Right renal cortex interstitium (tissue), 3 donors: Measurements from ENCODE around the gene HES2. TPM values are rescaled to one million over a fixed set of nuclear protein-coding genes. Genes with fewer than 3 reads are reported as not detected.
"Not testable (repeated sequence)": the region's sequence is repeated elsewhere in the genome, so short reads cannot be mapped to it uniquely, and the experiment has no call there.

Source experiments
- DNase-seq, 3 donors: peaks; one replicate each; pipeline ENCODE4 v3.0.0-alpha.2; 2013; ENCODE audit warnings: low read depth in 3 of 3, low spot score in 2 of 3
- polyA plus RNA-seq, 3 donors: library from polyadenylated mRNA; unstranded; fragments of 120-200 nt; gene quantifications; one replicate each; pipeline ENCODE4 v1.2.1, GENCODE V29; 2013; ENCODE audit not compliant: insufficient read length in 3 of 3

HES2 gene
- polyA plus RNA-seq, 3 donors, result 0.14 to 0.42 (median 0.34) TPM

DNA sequence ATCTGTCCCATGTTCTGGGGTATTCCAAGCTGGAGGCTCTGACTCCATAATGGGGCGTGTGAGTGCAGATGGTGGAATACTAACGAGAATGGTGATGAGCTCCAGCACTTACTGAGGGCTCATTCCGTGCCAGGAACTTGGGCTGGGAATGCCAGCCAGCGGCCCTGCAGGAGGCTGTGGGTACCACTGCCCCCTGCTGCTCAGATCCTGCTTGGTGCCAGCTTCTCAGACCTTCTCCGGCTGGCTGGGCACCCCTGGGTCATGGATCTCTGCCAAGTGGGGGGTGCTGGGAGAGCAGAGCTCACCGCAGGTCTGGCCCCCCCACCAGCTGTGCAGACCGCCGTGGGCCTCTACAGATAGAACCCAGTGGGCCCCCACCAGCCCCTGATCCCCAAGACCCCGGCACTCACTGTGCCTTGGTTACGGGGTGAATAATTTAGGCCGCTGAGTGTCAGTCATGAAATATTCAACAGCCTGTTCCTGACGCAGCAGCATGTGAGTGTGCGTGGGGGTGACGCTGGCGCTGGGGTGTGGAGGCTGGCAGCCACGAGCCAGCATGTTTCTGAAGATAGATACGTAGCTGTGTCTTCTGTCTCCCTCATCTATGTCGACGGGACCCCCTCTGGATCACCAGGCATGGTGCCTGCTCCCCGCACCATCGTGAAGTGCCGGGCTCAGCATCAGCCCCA lies 17.4 kb upstream of the HES2 start:
- not testable (repeated sequence) for DNase-seq

DNA sequence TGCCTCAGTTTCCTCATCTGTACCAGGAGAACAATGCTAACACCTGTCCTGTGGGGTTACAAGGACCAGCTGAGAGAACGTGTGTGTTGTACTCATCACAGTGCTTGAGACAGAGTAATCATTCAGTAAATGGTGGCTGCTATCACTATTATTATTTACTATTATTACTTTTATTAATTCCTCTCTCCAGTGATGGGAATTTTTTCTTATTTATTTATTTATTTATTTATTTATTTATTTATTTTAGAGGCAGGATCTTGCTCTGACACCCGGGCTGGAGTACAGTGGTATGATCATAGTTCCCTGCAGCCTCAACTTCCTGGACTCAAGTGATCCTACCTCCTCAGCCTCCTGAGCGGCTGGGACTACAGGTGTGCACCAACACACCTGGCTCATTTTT lies 16.6 kb upstream of the HES2 start:
- DNase-seq, result not testable (repeated sequence)

DNA sequence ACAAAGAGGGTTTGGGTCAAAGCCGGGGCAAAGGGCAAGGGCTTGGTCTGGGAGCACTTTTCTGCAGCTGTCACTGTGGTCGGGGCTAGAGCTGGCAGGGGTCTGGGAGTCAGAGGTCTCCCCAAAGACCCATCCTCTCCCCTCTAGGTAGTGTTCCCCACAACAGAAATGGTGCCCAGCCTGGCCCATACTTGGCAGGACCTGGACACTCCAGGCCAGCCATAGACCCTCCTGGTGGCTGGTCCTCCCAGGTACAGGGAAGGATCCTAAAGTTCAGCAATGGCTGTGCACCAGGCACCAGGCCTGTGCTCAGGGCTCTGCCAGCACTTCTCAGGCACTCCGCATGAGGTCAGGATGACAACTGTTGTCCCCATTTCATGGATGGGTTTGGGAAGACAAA lies 15.8 kb upstream of the HES2 start:
- no peak for DNase-seq

DNA sequence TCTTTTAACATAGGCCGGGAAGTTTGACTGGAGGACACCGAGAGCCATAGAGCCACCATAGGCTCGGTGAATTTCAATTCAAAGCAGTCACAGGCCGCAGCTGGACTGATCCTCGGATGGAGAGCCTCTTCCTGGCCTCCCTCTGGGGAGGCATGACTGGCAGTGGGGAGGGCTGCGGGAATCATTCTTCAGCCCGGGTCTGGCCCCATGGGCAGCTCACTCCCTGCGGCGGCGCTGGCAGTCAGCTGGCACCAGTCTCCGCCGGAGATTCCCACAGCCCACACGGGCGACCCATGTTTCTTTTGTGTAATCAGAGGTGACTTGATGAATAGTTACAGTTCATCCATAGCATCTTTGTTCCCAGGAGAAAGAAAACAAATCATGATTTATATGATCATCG lies 15.4 kb upstream of the HES2 start:
- DNase-seq, result no peak

DNA sequence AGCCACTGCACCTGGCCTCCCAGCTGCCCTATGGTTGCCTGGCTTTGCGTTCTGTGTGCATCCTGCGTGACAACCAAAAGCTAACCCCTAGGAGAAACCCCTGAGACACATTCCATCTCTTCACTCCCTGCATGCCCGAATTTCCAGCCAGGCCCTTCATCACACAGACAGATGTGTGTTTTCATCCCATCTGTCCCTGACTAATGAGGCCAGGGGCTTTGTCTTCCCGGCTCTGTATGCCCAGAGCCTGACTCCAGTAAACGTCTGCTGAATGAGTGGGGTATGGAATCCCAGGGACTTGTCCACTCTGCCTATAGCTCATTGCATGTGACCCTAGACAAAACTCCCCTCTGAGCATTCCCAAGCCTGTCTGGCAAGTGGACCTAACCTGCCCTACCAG lies 14.5 kb upstream of the HES2 start:
- DNase-seq, result no peak

DNA sequence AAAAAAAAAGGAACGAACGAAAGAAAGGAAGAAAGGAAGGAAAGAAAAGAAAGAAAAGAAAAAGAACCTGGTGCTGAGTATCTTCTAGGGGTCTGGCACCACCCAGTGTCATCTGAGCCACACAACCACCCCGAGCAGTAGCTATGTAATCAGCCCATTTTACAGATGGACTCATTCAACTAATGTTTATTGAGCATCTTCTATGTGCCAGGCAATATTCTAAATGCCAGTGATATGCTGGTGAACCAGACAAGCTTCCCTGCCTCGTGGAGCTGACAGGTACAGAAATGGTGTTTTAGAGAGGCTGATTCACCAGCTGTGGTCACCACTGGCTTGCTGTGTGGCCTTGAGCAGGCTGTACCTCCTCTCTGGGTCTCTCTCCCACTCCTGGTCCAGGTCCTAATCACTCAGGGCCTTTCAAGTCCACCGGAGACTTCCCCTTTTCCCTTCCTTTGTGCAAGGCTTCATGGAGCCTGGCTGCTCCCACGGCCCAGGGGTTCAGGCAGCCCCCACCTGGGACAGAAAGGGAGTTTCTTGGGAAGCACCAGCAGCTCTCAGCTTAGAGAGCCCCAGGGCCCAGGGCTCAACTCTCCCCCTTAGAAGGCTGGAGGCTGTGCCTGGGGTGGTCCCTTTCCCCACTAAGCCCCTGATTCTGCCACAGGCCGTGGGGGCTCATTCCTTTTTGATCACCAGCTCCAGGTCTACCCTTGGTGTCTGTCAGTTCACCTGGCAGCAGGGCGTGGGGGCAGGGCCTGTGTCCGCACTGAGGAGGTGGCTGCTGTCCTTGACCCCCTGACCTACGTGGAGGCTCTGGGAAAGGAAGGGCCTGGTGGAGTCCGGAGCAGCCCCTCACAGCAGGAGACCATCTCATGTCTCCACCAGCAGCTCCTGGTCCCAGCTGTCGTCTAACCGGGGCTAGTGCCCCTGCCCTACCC lies 12.2 kb upstream of the HES2 start:
- DNase-seq, result not testable (repeated sequence)

DNA sequence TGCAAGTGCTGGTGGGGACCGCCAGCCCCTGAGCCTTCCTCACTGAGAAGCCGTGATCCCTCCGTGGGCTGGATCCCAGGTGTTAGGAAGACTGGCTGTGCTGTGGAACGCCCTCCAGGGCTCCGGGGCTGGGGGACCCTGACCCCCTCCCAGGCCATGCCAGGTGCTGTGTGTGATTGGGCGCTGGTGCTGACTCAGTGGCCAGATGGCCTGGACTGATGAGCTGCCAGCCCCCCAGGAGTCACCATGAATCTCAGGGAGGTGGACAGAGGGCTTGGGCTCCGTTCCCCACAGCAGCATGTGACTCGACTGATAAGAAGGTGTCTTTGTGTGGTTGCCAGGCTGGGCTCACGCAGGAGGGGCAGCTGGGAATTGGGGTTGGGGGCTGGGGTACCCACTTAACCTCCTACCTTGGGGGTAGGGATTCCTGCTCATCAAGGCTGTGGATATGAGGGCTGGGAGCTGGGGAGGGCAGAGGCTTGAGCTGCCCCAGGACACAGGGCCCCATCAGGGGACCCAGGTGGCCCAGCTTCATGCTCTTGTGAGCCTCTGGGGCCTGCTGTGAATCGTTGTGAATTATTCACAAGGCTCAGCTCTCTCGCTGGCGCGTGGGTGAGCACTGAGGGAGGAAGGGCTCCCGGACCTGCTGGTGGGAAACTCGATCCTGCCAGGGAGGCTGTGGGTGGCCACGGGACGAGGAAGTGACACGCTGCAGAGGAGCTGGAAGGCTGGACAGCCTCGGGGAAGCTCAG lies 10.1 kb upstream of the HES2 start:
- not testable (repeated sequence) for DNase-seq

DNA sequence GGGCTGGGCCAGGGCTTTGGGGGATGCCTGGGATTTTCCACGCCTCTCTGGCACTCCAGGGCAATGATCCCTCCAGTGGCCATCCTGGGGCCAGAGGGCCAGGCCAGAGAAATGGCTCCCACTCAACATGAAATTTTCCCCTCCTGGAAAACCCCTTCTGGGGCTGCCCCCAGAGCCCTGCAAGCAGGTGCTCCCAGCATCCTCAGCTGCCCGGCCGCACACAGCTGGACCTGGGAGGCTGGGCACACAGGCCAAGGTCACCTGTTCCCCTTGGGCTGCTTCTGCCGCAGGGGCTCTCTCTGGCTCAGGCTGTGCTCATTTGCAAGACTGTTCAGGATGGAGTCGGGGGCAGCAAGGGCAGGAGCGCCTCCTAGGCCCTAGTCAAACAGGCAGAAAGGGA lies 8.7 kb upstream of the HES2 start:
- not testable (repeated sequence) for DNase-seq

DNA sequence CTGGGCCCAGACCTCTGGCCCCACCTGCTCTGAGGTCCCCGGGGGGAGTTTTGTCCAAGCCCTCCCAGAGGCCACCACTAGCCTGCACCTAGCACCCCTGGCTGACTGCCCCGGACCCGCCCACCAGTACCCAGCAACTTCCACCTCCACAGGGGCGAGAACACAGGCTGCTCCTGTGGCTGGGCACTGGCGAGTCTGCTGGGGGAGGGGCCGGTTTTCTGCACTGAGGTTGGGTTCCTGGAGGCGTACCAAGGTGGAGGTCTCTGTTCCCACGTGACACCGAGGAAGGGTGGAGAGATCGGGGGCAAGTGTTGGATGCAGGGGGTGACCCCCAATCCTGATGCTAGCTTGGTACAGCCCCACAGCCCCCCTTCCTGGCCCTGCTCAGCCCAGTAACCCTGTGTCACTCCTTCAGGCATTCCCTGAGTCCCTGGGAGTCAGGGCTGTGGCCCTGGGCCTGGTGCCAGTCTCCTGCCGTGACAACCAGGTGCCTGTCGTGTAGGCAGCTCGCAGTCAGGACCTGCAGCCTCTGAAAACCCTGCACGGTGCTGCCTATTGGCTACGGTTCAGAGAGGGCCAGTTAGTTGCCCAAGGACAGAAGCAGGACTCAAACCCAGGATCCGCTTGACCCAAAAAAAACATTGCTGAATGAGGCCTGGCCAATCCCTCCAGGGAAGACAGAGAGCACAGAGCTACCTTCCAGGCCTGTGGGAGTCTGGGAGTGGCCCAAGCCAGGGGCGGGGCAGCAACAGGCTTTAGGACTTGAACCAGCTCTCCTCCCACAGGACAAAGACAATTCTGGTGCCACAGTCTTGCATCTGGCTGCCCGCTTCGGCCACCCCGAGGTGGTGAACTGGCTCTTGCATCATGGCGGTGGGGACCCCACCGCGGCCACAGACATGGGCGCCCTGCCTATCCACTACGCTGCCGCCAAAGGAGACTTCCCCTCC lies 8.0 kb upstream of the HES2 start:
- no peak for DNase-seq

DNA sequence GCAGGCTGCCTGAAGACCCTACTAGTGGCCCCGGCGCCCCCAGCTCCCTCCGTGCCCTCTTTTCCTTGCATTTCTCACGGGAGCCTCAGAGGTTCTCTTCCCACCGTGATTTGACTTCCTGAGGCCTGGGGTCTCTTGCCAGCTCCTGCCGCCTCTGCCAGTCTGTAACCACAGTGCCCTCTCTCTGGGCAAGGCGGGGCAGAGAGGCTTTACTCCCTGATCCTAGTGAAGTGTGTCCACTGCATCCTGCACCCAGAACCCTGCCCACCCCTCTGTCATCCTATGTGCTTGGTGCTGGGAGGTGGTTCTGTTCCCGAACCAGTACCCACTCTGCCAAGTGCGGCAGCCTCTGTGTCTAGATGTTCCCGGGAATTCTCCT lies 7.2 kb upstream of the HES2 start:
- no peak for DNase-seq

DNA sequence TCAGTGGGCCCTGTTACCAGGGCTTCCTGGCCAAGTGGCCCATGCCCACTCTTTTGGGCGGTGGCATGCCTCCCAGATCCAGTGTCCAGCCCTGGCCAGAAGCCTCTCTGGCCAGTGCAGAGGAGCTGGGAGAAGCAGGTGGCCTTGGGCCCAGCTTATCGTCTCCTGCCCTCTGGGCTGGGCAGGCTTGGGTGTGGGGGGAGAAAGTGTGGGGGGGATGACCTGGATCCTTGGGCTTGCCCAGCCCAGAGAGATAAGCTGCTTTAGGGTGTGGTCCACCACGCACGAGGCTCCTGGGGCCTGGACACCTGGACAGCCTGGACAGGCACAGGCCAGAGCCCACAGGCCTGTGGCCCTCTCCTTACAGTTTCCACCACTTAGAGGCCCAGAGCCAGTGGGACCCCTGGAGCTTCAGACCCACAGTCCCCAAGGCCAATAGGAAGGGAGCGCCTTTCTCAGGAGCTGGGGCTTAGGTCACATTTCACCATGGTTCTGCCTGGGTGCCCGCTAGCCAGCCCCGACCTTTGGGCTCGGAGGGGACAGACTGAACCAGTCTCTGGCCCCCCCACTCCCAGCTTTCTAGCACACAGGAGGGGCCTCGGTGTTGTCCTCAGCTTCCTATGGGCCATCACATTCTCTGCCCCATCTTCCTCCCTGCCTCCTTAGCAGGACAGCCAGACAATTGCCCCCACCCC lies 6.7 kb upstream of the HES2 start:
- no peak for DNase-seq

DNA sequence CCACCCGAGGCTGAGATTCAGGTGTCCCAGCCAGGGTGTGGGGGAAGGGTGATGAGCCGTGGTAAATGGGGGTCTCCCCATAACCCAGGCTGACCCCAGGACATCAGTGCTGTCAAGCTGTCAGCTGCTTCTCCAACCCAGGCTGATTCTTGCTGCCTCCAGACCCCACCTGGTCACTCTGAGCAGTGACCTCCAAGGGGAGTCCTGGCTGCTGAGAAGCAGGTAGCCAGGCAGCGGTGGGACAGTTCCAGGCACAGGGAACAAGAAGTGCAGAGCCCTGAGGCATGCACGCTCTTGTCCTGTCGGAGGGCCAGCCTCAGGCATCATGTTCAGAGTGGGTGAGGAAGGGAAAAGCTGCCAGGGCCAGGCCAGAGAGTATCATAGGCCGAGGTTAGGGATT lies 5.9 kb upstream of the HES2 start:
- no peak for DNase-seq

DNA sequence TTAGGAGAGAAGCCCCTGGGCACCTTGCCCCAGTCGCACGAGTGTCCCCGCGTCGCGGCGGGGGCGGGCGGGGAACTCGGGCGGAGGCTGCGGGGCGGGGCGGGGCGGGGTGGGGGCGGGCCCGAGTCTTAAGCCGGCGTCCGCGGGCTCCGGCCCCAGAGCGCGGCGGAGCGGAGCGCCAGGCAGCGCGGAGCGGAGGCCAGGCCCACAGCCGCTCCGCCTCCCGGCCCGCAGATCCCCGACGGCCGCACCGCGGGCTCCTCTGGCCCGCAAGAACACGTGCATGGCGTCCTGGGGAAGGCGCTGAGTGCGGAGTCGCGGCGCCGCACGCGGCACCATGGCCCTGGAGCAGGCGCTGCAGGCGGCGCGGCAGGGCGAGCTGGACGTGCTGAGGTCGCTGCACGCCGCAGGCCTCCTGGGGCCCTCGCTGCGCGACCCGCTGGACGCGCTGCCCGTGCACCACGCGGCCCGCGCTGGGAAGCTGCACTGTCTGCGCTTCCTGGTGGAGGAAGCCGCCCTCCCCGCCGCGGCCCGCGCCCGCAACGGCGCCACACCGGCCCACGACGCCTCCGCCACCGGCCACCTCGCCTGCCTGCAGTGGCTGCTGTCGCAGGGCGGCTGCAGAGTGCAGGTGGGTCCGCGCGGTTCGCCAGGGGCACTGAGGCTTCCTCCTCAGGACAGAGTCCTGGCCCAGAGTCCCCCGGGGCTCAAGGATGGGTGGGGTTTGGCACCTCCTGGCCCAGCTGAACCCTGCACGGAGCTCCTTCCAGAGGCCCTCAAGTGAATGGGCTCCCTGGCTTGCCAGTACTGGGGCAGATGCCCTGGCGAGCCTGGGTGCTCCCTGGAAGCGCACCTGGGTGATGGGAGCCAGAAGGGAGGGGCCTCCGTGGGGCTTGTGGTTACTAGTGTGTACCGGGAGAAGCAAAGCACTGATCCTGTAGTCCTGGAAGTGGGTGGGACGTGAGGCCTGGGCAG lies 5.2 kb upstream of the HES2 start, which contains the start of gene ESPN:
Gene ESPN, plus strand, starts transcription at position 158 of the 975 bp plus-strand sequence. Its CDS starts 180 bp downstream, at position 338.
- DNase-seq, result no peak

DNA sequence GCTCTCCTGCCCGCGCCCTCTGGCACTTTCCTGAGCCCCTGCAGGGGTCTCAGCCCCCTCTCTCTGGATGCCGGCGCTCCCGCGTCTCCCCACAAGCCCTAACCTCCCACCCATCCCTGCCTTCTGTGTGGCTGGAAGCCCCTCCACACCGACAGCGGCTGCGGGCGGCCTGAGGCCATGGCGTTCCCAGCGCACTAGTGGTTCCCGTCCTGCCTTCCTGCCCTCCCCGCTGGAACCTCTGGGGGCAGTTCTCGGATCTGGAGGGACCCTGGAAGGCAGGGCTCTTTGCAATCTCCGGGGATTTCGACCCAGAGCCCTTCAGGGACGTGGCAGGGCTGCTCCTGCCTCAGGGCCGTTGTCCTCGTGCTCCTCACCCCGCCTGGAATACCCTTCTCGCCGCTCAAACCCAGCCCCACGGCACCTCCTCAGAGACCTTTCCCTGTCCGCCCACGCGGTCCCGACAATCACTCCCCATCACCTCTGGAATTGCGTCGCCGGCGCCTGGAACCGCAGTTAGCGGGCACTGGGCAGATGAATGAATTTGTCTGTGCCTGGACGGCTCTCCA lies 4.4 kb upstream of the HES2 start:
- DNase-seq, result no peak

DNA sequence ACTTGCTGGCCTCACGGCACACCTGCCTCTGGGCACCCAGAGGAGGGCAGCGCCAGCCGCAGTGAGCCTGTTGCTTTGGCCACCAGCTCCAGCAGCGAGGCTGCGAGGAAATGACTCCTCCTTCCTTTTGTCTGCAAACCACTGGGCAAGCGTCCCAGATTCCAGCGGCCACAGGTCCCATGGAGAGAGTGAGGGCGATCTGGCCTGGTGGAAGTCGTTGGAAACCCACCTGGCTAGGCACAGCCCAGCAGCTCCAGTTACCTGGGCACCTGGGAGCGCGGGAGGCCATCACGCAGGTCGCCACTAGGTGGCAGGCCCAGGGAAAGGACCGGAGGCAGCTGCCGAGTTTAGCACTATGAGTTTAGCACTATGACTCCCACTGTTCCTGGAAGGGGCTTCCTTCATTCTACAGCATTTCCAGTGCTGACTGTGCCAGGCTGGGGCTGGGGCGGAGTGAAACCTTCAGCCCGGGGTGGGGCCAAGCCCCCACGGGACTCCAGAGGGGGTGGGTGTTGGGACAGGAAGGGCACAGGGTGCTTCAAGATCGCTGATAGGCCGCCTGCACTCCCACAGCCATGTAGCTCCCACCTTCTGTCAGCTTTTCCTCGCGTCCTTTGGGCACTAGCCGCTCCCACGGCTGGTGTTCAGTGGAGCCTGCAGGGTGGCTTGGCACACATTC lies 3.7 kb upstream of the HES2 start:
- no peak for DNase-seq

DNA sequence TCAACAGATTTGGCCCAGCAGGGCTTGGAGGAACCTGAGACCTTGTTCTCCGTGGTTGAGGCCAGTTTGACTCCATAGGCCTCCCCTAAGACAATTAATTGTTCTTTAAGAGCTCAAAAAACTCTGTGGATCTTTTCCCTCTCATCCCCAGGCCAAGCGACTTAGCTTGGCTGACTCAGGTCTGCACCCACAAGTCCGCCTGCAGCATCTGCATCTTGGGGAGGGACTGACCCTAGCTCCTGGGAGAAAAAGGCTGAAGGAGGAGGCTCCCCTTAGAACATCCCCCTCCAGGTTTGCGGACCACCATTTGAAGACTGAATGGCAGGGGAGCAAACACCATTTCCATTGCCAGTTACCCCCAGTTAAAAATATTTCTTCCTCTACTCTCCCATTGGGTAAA lies 1.5 kb upstream of the HES2 start:
- DNase-seq, result no peak

DNA sequence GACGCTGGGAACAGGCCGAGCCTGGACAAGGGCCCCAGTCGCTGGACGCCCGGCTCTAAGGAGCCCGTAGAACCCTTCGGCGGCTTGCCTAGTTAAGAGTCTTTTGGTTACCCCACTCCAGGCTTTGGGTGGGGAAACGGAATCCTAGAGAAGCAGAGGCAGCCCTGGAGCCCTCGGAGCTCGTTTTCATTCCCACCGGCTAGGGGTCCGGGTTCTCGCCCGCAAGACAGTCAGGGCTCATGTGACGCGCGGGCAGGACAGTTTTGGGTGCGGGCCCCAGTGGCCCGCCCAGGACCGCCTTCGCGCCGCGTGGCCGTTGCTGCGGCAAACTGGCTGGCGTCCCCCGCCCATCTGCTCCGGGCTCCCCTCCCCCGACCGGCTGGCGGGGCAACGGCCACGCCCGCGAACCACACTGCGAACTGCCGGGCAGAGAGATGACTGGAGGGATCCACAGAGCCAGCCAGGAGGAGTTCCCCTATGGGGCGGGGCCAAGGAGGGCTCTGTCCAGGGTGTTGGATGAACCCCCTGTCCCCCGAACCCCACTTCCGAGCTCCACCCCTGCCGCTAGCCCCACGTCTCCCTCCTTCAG lies 829 bp upstream of the HES2 start:
- DNase-seq, result no peak
